Mammary epithelial cell (primary cell): ENCODE data around the gene HDAC9.

ENCODE experiments used
- CTCF ChIP-seq, 2 donors: IDR thresholded peaks in 1 of 2; conservative IDR thresholded peaks in 1 of 2; 2 replicates each; pipeline ENCODE4 v1.5.1; 2011 to 2012; ENCODE audit warnings: inconsistent platforms in 2 of 2, low read length in 2 of 2, mild to moderate bottlenecking in 2 of 2, control low read depth in 1 of 2, low read depth in 1 of 2; ENCODE audit not compliant: insufficient read depth in 1 of 2; ENCODE audit errors: extremely low read depth in 1 of 2
- EZH2 ChIP-seq: IDR thresholded peaks from 2 replicates; pipeline ENCODE4 v1.6.1; 2012; ENCODE audit warnings: low read length, inconsistent platforms, borderline replicate concordance

- TF ChIP-seq CTCF (conservative IDR thresholded peaks at IDR 0.05 in 1 of 2, IDR thresholded peaks at IDR 0.05 in 1 of 2; ENCODE audit: extremely low read depth in 1 of 2, insufficient read depth in 1 of 2, low read depth in 1 of 2, low read length in 2 of 2) (no peak), EZH2 (no peak)
These were observed 160.0 kb downstream of the HDAC9 start for GRCh38 chr7:18655506-18655905.
